Loucy (cell line): ENCODE results near the gene RNF183.
"Not testable (repeated sequence)": the region's sequence is repeated elsewhere in the genome, so short reads cannot be mapped to it uniquely, and the experiment has no call there.

ENCODE experiments used
- H2AFZ ChIP-seq: fragments of 200-600 bp; sonication (generic); 2 replicates; pipeline ENCODE4 v1.6.0; 2016; ENCODE audit warnings: antibody characterized with exemption, mild to moderate bottlenecking, low read length, moderate library complexity
- H3F3A ChIP-seq: fragments of 200-600 bp; 2 replicates; pipeline ENCODE4 v1.6.0; 2016; ENCODE audit warnings: antibody characterized with exemption, low read depth, mild to moderate bottlenecking
- H3K27me3 ChIP-seq: fragments of 200-600 bp; sonication (generic); 2 replicates; pipeline ENCODE4 v1.6.1; 2014; ENCODE audit warnings: low read length, mild to moderate bottlenecking; ENCODE audit not compliant: insufficient read depth, poor library complexity, severe bottlenecking
- H3K36me3 ChIP-seq: fragments of 200-600 bp; sonication (generic); 2 replicates; pipeline ENCODE4 v1.6.1; 2016; ENCODE audit warnings: low read length; ENCODE audit not compliant: insufficient read depth
- H3K4me1 ChIP-seq: fragments of 200-600 bp; sonication (generic); 2 replicates; pipeline ENCODE4 v1.5.1; 2014; ENCODE audit warnings: low read length, mild to moderate bottlenecking; ENCODE audit not compliant: insufficient read depth, poor library complexity, severe bottlenecking
- H3K4me2 ChIP-seq: fragments of 200-600 bp; sonication (generic); 2 replicates; pipeline ENCODE4 v1.6.0; 2014; ENCODE audit warnings: antibody characterized with exemption, low read length, low read depth, mild to moderate bottlenecking; ENCODE audit not compliant: poor library complexity, severe bottlenecking
- H3K4me3 ChIP-seq: fragments of 200-600 bp; sonication (generic); 2 replicates; pipeline ENCODE4 v1.5.1; 2014; ENCODE audit warnings: low read length, mild to moderate bottlenecking, mixed read lengths; ENCODE audit not compliant: poor library complexity, severe bottlenecking
- H3K79me2 ChIP-seq: fragments of 200-600 bp; sonication (generic); 2 replicates; pipeline ENCODE4 v1.6.1; 2014; ENCODE audit warnings: low read length; ENCODE audit not compliant: insufficient read depth
- H3K9ac ChIP-seq: fragments of 200-600 bp; sonication (generic); 2 replicates; pipeline ENCODE4 v1.6.0; 2014; ENCODE audit warnings: mild to moderate bottlenecking, low read depth, low read length, moderate library complexity; ENCODE audit not compliant: poor library complexity, severe bottlenecking
- H3K9me2 ChIP-seq: fragments of 200-600 bp; sonication (generic); replicated peaks from 2 replicates; pipeline ENCODE4 v1.6.1; 2016; ENCODE audit warnings: low read depth, low read length, mixed read lengths
- H3K9me3 ChIP-seq: fragments of 200-600 bp; sonication (generic); 2 replicates; pipeline ENCODE4 v1.6.1; 2014; ENCODE audit warnings: mild to moderate bottlenecking, antibody characterized with exemption, low read length, low read depth; ENCODE audit not compliant: insufficient read depth
- H4K20me1 ChIP-seq: fragments of 200-600 bp; sonication (generic); 2 replicates; pipeline ENCODE4 v1.6.0; 2014; ENCODE audit warnings: antibody characterized with exemption, low read length, mild to moderate bottlenecking; ENCODE audit not compliant: insufficient read depth, poor library complexity, severe bottlenecking
- CTCF ChIP-seq: fragments of 200-600 bp; sonication (generic); conservative IDR thresholded peaks from 2 replicates; pipeline ENCODE4 v1.5.1; 2014; ENCODE audit warnings: mild to moderate bottlenecking, antibody characterized with exemption, low read length
- EZH2phosphoT487 ChIP-seq: fragments of 200-600 bp; IDR thresholded peaks from 2 replicates; pipeline ENCODE4 v1.6.1; 2018; ENCODE audit warnings: antibody characterized with exemption, mild to moderate bottlenecking, moderate library complexity, borderline replicate concordance

Gene RNF183

GRCh38 chr9:113296796-113297558 lies 6.2 kb downstream of the RNF183 start:
- Histone ChIP-seq H3K9me2 (no peaks in the 10 kb centered on the region), H3K27me3 (no peaks in the 10 kb centered on the region), H3K4me3 (no peak overlapping the region), H3K36me3 (peaks cover 20% of the 10 kb centered on the region; the same call in 1 of the 2 replicates), H2AFZ (no peak overlapping the region), H3K4me2 (no peak overlapping the region), H4K20me1 (no peaks in the 10 kb centered on the region), H3K9ac (no peak overlapping the region), H3F3A (no peaks in the 10 kb centered on the region; the same call in 1 of the 2 replicates), H3K79me2 (no peaks in the 10 kb centered on the region), H3K9me3 (no peaks in the 10 kb centered on the region), H3K4me1 (no peaks in the 10 kb centered on the region)
- TF ChIP-seq EZH2phosphoT487 (no peak), CTCF (no peak)

GRCh38 chr9:113296247-113296646 lies 6.9 kb downstream of the RNF183 start:
- not testable (repeated sequence) for H2AFZ ChIP-seq, H3K9me2 ChIP-seq, H3K4me1 ChIP-seq, H3F3A ChIP-seq, H3K4me2 ChIP-seq, H3K79me2 ChIP-seq, H3K9me3 ChIP-seq, H3K9ac ChIP-seq, H3K4me3 ChIP-seq, H4K20me1 ChIP-seq, H3K27me3 ChIP-seq
- peaks cover 28% of the 10 kb centered on the region; the same call in 1 of the 2 replicates for H3K36me3 ChIP-seq

GRCh38 chr9:113293285-113293878 lies 9.8 kb downstream of the RNF183 start:
- no peaks in the 10 kb centered on the region for H3K27me3 ChIP-seq
- H3K4me2 ChIP-seq = no peak overlapping the region
- no peak for TF ChIP-seq CTCF
- TF ChIP-seq EZH2phosphoT487 = no peak
- no peaks in the 10 kb centered on the region for H4K20me1 ChIP-seq
- H3K9me3 ChIP-seq = no peaks in the 10 kb centered on the region
- H3K9ac ChIP-seq = no peak overlapping the region
- H2AFZ ChIP-seq = no peak overlapping the region
- H3F3A ChIP-seq = no peaks in the 10 kb centered on the region; the same call in 1 of the 2 replicates
- no peaks in the 10 kb centered on the region for H3K4me1 ChIP-seq
- H3K79me2 ChIP-seq = no peaks in the 10 kb centered on the region
- H3K36me3 ChIP-seq = peaks cover 55% of the 10 kb centered on the region; the same call in 1 of the 2 replicates
- no peaks in the 10 kb centered on the region for H3K9me2 ChIP-seq
- H3K4me3 ChIP-seq = no peak overlapping the region
